Fibroblast of gingiva (primary cell): ENCODE results near the gene SPATA16.
"Not testable (repeated sequence)": the region's sequence is repeated elsewhere in the genome, so short reads cannot be mapped to it uniquely, and the experiment has no call there.

Source experiments
- DNase-seq: peaks from one replicate; pipeline ENCODE4 v3.0.0-alpha.2; 2011; ENCODE audit warnings: low read depth

The SPATA16 gene

GRCh38 chr3:172939651-172940293 lies 201.3 kb downstream of the SPATA16 start:
- DNase-seq = no peak

- DNase-seq = no peak
Observed at GRCh38 chr3:172938788-172939187, 202.2 kb downstream of the SPATA16 start.

- no peak for DNase-seq
Observed at GRCh38 chr3:172931746-172932285, 209.2 kb downstream of the SPATA16 start.

GRCh38 chr3:172929451-172929850 lies 211.6 kb downstream of the SPATA16 start:
- no peak for DNase-seq

DNA sequence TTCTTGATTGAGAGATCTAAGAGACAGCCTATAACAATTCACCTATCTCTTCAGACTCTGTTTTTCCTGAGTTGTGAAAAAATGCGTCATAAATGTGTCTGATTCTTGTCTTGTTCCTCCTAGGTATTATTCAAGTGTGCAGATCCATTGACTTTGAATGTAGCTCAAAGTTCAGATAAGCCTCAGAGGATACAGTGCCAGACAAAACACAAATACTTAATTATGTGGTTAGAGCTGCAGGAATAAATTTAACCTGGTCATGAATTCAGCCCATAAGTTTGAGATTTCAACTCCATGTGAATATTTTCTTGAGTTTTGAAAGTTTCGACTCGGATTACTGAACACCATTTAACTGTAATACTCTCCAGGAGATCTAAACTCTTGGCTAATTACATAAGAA lies 216.5 kb downstream of the SPATA16 start:
- no peak for DNase-seq

- DNase-seq = no peak
Observed at GRCh38 chr3:172919297-172919683, 221.7 kb downstream of the SPATA16 start.

DNA sequence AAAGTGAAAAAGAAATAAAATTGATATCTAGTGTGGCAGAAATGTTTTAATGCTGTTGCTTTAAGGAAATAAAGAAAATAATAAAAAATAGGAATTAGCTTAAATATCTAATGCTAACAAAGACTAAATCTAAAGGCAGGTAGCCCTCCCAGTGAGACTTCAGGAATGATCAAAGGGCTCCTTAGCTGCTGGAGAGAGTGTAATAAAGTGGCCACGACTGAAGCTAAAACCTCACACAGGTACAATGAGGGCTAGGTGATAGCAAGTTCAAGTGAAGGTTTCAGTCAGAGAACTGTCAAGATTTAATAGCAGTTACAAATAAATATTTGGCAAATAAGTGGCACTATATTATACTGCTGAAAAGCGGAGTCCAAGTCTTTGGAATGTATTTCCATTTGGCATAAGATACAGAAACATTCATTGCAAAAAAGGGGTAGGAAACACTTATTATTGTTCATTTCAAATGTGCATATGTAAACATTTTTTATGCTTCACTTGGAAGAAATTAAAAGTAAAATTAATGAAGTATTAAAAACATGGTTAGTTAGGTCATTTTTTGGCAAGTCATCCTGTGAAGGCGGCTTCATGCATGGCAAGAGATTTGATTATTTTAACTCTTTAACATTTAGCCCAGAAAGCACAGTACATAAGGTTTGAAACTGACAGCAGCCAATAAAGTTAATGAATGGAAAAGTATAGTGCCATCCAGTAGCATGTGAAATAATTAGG lies 222.3 kb downstream of the SPATA16 start:
- DNase-seq = no peak

GRCh38 chr3:172918165-172918564 lies 222.9 kb downstream of the SPATA16 start:
- DNase-seq = peak; percentile 41

GRCh38 chr3:172915911-172916514 lies 225.0 kb downstream of the SPATA16 start:
- no peak for DNase-seq

DNA sequence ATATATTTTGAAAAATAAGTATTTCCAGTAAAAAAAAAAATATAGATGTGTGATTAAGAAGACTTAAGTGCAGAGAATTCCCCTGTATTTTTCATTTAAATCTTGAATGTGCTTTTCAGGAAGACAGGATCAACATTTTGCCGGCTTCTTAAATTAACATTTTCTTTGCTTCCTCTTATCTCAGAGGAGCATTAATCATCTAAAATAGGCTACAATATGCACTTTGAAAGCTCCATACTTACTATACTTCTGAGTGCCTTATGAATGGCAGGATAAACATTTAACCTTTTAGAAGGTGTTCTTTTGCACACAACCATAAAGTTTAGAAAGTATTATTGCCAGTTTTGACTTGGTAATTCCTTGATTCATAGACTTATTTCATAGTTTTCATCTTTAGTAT lies 226.2 kb downstream of the SPATA16 start:
- no peak for DNase-seq

DNA sequence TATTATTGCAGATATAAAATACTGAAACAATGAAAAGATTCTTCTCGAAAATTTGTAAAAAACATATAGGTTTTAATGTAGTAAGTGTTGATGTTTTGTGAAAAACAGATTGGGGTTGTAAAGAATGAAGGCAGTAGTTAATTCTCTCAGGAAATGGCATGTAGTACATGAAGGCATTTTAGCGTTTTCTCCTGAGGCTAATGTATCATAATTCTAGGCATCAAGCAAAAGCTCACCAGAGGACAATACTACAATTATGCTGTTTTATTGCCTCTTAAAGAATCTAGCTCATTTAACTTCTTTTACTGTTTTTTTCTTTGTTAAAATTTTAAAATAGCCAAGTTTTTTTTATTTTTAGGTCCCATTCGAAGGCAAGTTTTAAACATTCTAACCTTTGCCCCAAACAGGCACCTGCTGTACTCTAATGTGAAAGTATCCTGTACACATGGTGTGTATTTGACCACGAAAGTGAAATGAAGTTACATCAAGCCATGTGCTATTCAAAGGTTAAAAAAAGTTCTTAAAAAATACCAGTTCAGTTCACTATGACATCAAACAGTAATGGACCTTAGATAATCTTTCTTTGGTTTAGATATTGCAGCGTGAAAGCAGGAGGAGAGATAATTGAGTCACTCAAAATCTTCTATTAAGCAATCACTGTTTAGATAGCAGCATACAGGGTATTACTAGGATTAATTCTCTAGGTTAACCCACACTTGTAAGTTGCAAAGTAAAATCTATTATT lies 227.0 kb downstream of the SPATA16 start:
- no peak for DNase-seq

DNA sequence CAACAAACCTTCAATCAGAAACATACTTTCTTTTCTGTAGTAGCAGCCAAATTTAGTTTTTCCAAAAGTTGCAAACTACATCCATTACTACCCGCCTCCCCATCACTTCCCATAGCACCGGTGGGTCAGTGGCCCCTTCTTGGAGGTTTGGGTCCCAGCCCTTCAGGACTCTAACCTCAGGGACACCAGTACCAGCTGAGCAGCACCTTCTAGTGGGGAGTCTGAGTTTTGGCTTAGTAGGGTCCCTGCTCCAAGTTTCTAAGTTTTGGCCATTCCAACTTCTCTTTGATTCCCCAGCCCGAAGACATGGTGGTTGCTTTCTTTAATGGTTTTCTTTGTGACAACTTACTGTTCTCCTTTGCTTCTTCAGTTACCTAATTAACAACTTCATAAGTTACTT lies 229.9 kb downstream of the SPATA16 start:
- DNase-seq = no peak

DNA sequence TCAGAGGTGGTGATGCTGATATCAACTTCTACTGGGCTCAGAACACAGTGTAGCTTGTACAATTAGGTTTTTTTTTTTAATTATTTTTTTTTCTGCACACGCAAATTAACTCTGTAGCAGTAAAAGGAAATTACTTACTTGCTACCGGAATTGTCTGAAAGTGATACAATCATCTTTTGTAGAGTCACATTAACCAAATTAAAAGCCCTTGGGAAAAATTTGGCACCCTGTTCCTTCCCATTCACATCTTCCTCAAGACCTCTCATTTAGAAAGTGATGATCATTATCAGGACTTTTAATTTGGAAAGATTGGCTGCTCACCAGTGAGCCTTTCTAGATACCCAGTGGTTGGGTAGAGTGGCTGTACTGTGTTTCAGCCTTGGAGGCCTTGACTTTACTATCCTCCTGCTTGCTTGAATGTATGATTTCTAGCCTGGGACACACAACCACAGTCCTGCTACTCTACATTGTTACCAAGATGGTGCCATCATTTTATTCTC lies 232.2 kb downstream of the SPATA16 start:
- DNase-seq = no peak

DNA sequence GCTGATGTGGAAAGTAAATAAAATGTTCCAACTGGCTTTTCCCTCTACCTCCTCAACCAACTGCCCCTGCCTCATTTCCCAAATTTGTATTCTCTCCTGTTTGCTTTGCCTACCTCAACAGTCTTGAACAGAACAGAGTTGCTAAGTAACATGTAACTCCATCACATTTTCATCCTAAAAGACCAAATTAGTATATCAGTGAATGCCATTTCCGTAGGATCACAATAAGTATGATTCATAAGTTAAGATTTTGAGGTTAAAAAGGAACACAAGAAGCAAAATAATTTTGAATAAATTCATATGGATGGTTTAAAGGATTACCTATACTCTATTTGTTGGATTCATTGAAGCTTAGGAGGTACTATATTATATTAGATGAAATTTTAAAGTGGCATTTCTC lies 235.6 kb downstream of the SPATA16 start:
- no peak for DNase-seq

DNA sequence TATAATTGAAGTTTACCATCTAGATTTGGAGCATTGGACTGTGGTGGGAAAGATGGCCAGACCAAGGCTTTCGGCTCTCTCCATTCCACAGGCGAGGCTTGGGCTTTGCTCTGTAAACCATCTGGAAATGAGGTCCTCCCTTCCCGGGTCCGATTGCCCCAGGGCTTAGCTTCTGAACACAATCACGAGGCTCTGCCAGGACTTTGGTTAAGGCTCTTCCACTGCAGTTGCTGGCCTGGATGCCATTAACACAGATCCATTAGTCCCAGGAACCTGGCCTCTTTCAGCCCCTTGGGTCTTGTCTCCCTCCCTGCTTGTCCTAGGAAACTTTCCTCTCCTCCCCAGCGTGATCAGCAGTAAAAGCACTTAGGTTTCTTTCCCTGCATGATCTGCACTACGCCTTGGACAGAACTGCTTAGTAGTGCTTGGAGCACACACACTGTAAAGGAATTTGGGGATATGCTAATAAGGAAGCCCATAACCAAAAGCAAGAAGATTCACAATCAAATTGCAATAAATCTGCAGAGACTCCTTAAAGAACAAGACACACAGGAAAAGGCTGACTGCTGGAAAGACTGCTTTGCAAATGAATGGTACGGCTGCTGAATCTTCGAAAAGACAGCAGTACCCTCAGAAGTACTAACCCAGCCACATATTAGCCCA lies 236.2 kb downstream of the SPATA16 start:
- no peak for DNase-seq

- no peak for DNase-seq
Observed at GRCh38 chr3:172903642-172904320, 237.3 kb downstream of the SPATA16 start.

- DNase-seq = peak; percentile 67
Observed at GRCh38 chr3:172892158-172892557, 248.9 kb downstream of the SPATA16 start.

GRCh38 chr3:172885704-172886103 lies 255.3 kb downstream of the SPATA16 start:
- no peak for DNase-seq

DNA sequence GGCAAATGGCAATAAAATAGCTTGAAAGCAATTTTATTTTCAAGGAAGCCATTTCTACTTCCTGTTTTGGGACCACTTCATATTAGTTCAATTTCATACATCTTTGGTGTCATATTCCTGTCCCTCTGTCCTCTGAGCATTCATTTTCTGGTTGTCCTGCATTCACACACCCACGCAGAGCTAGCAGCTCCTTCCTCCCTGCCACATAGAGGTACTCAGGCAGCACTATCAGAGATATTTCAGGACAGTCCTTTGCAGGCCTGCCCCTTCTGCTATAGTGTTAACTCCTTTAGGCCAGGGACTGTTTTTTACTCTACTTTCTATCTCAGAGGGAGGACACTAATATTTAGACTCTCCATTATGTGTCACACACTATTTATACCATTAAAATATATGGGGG lies 258.5 kb downstream of the SPATA16 start:
- DNase-seq = no peak

- not testable (repeated sequence) for DNase-seq
Observed at GRCh38 chr3:172879381-172879780, 261.7 kb downstream of the SPATA16 start.

- no peak for DNase-seq
Observed at GRCh38 chr3:172877011-172877410, 264.0 kb downstream of the SPATA16 start.
